ENCODE data around the gene ZMIZ1. TPM values are rescaled to one million over a fixed set of nuclear protein-coding genes. Genes with fewer than 3 reads are reported as not detected.

Gene ZMIZ1
- total RNA-seq, 1 experiment from 2014 or later, result 28.4 TPM

DNA sequence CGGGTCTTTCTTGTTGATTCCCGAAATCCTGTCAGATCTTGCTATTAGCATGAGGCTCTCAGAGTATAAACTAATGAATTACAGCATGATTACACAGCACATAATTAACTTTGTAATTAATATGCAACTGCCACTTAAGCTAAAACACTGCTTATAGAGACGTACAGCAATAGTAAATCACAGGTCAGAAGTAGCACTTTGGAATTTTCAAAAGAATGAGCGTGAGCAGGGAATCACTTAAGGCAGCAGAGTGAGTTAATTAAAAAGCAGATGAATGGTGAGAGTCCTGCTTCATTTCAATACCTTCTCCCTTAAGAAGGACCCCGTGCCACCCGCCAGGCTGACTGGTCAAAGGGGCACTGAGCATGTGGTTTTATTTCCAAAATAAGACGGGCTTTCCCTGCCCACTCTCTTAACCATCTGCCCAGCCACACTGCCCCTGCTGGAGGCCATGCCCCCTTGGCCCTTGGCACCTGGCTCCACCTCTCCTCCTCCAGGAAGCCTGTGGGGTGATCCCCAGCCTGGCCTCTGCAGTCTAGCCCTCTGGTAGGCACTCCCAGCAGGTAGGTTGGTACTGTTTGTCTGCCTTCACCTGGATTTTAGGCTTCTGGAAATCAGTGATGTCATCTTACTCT lies 117.8 kb downstream of the ZMIZ1 start:
- Histone ChIP-seq H3K27me3 (ENCODE audit: insufficient read depth, low read length) (no peaks in the 10 kb centered on the region), H3K4me1 (ENCODE audit: control insufficient read depth in 1 of 2, insufficient read depth in 2 of 2, low read length in 2 of 2) (peaks cover 78 to 100% of the 10 kb centered on the region in 2 experiments), H2AFZ (ENCODE audit: low read depth, low read length, poor library complexity, severe bottlenecking) (no peak overlapping the region), H3K9ac (ENCODE audit: low read length) (no peak overlapping the region), H3K79me2 (ENCODE audit: insufficient read depth, low read length) (no peaks in the 10 kb centered on the region; the same call in 1 of the 2 replicates), H3K4me3 (replicated peaks in 1 of 2; ENCODE audit: low read depth in 1 of 2, low read length in 2 of 2) (no peak overlapping the region), H4K20me1 (ENCODE audit: insufficient read depth) (no peaks in the 10 kb centered on the region), H3K9me3 (ENCODE audit: control insufficient read depth in 1 of 2, insufficient read depth in 1 of 2, low read depth in 1 of 2, low read length in 2 of 2) (no peaks in the 10 kb centered on the region), H3K4me2 (ENCODE audit: low read length) (no peak overlapping the region), H3K27ac (ENCODE audit: low read depth, low read length) (no peak overlapping the region), H3K9me2 (ENCODE audit: insufficient read depth) (no peaks in the 10 kb centered on the region), H3K36me3 (ENCODE audit: control insufficient read depth in 1 of 2, insufficient read depth in 2 of 2, low read length in 2 of 2) (no peaks in the 10 kb centered on the region)
- no peak for DNase-seq (ENCODE audit: low read depth, low spot score)
- no peak for ATAC-seq
- TF ChIP-seq, protein P1, sequence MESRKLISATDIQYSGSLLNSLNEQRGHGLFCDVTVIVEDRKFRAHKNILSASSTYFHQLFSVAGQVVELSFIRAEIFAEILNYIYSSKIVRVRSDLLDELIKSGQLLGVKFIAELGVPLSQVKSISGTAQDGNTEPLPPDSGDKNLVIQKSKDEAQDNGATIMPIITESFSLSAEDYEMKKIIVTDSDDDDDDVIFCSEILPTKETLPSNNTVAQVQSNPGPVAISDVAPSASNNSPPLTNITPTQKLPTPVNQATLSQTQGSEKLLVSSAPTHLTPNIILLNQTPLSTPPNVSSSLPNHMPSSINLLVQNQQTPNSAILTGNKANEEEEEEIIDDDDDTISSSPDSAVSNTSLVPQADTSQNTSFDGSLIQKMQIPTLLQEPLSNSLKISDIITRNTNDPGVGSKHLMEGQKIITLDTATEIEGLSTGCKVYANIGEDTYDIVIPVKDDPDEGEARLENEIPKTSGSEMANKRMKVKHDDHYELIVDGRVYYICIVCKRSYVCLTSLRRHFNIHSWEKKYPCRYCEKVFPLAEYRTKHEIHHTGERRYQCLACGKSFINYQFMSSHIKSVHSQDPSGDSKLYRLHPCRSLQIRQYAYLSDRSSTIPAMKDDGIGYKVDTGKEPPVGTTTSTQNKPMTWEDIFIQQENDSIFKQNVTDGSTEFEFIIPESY (IDR thresholded peaks at IDR 0.05; ENCODE audit: extremely low read depth, insufficient replicate concordance, low read length), result no peak
- no peak for TF ChIP-seq YY1 (IDR thresholded peaks at IDR 0.05; ENCODE audit: extremely low read depth, insufficient replicate concordance, low read depth, low read length)
- no peak for TF ChIP-seq POLR2AphosphoS5 (IDR thresholded peaks at IDR 0.05; ENCODE audit: low read depth, low read length)
- no peak for TF ChIP-seq JUND (IDR thresholded peaks at IDR 0.05)
- TF ChIP-seq ELF1 (IDR thresholded peaks at IDR 0.05; ENCODE audit: borderline replicate concordance, low read depth), result no peak
- TF ChIP-seq, protein P2, sequence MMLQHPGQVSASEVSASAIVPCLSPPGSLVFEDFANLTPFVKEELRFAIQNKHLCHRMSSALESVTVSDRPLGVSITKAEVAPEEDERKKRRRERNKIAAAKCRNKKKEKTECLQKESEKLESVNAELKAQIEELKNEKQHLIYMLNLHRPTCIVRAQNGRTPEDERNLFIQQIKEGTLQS (IDR thresholded peaks at IDR 0.05), result no peak
- no peak for TF ChIP-seq RAD21 (IDR thresholded peaks at IDR 0.05; ENCODE audit: low read depth)
- intact Hi-C loops (cut with micrococcal nuclease), result loop anchor here (5.0 kb wide), 1 partner anchor 104 kb away; no protein-coding TSS in a partner anchor
- no TSS peak for BruUV-seq (replicated peaks)
- ChIA-PET POLR2A (no interaction called here), RAD21 (ENCODE audit: low non-redundant PET in 1 of 2, low total read pairs in 2 of 2, uncharacterized antibody in 2 of 2, unreplicated experiment in 2 of 2) (no interaction called here), CTCF (no interaction called here)
